Thoracic aorta (tissue), 2 donors: Measurements from ENCODE around the gene PREX1. TPM values are rescaled to one million over a fixed set of nuclear protein-coding genes. Genes with fewer than 3 reads are reported as not detected.

Experiments used
- ATAC-seq: fragments of 150-250 bp; one replicate; pipeline ENCODE4 v1.8.0; 2017; ENCODE audit warnings: low read depth; ENCODE audit not compliant: insufficient number of reproducible peaks, low FRiP score
- DNase-seq: peaks from one replicate; pipeline ENCODE4 v3.0.0-alpha.2; 2020; ENCODE audit warnings: low spot score
- H3K27ac ChIP-seq, 2 donors: fragments of 200-600 bp; sonication (generic); 1 replicate in 1 of 2; 2 replicates in 1 of 2; pipeline ENCODE4 v1.5.1; 2016; ENCODE audit warnings: mild to moderate bottlenecking in 2 of 2, moderate library complexity in 2 of 2
- H3K27me3 ChIP-seq: fragments of 200-600 bp; sonication (generic); replicated peaks from 2 replicates; pipeline ENCODE4 v1.6.0; 2016; ENCODE audit warnings: mild to moderate bottlenecking; ENCODE audit not compliant: insufficient read depth
- H3K36me3 ChIP-seq: fragments of 200-600 bp; sonication (generic); one replicate; pipeline ENCODE4 v1.5.1; 2016
- H3K4me1 ChIP-seq, 2 donors: fragments of 200-600 bp; sonication (generic); 1 replicate in 1 of 2; 2 replicates in 1 of 2; pipeline versions ENCODE4 v1.5.1 to v1.6.0; 2016; ENCODE audit warnings: low read depth in 2 of 2, mild to moderate bottlenecking in 1 of 2; ENCODE audit not compliant: control insufficient read depth in 1 of 2
- H3K4me3 ChIP-seq: fragments of 200-600 bp; sonication (generic); 2 replicates; pipeline ENCODE4 v1.5.1; 2016; ENCODE audit warnings: mild to moderate bottlenecking
- H3K9me3 ChIP-seq: fragments of 200-600 bp; sonication (generic); 2 replicates; pipeline ENCODE4 v1.5.1; 2016
- CTCF ChIP-seq: fragments of 200-600 bp; sonication (generic); IDR thresholded peaks from one replicate; pipeline ENCODE4 v1.5.1; 2019; ENCODE audit warnings: antibody characterized with exemption
- total RNA-seq, 2 donors: library from RNA; depleted of rRNA; stranded (reverse); fragments of >200 nt; gene quantifications; one replicate each; pipeline versions ENCODE4 v1.1.0 to v1.2.3, GENCODE V29; 2016

PREX1 gene
- total RNA-seq, 2 donors from 2014 or later, result 94.6 to 101 TPM

- no peaks in the 10 kb centered on the region for H3K27me3 ChIP-seq
- H3K9me3 ChIP-seq, result no peaks in the 10 kb centered on the region
- TF ChIP-seq CTCF, result no peak
- H3K27ac ChIP-seq, result no peak overlapping the region
- no peak overlapping the region for H3K4me3 ChIP-seq
- DNase-seq, result no peak
- H3K4me1 ChIP-seq, result peaks cover 5 to 20% of the 10 kb centered on the region in 2 donors
- no peak for ATAC-seq
- no peaks in the 10 kb centered on the region for H3K36me3 ChIP-seq
Observed at GRCh38 chr20:48754292-48754691, 73.5 kb downstream of the PREX1 start.

- Histone ChIP-seq H3K4me1 (peaks cover 5 to 20% of the 10 kb centered on the region in 2 donors), H3K27ac (no peak overlapping the region), H3K9me3 (no peaks in the 10 kb centered on the region), H3K27me3 (no peaks in the 10 kb centered on the region), H3K4me3 (no peak overlapping the region), H3K36me3 (no peaks in the 10 kb centered on the region)
- ATAC-seq (no peak), DNase-seq (no peak)
- no peak for TF ChIP-seq CTCF
Observed at GRCh38 chr20:48752963-48753362, 74.8 kb downstream of the PREX1 start.

GRCh38 chr20:48751871-48752270, 75.9 kb downstream of the PREX1 start:
- Histone ChIP-seq H3K4me3 (no peak overlapping the region), H3K27ac (no peak overlapping the region), H3K4me1 (peaks cover 5 to 20% of the 10 kb centered on the region in 2 donors), H3K36me3 (no peaks in the 10 kb centered on the region), H3K27me3 (no peaks in the 10 kb centered on the region), H3K9me3 (no peaks in the 10 kb centered on the region)
- TF ChIP-seq CTCF, result no peak
- DNase-seq, result no peak
- ATAC-seq, result no peak

- Histone ChIP-seq H3K4me3 (no peak overlapping the region), H3K9me3 (no peaks in the 10 kb centered on the region), H3K36me3 (no peaks in the 10 kb centered on the region), H3K27ac (no peak overlapping the region), H3K27me3 (no peaks in the 10 kb centered on the region), H3K4me1 (peaks cover under 1 to 13% of the 10 kb centered on the region in 2 donors)
- TF ChIP-seq CTCF, result no peak
- DNase-seq (no peak), ATAC-seq (no peak)
Observed at GRCh38 chr20:48750941-48751635, 76.7 kb downstream of the PREX1 start.

- DNase-seq (no peak), ATAC-seq (no peak)
- Histone ChIP-seq H3K9me3 (no peaks in the 10 kb centered on the region), H3K27ac (no peak overlapping the region), H3K4me3 (no peak overlapping the region), H3K36me3 (no peaks in the 10 kb centered on the region), H3K27me3 (no peaks in the 10 kb centered on the region), H3K4me1 (peaks cover 0 to 8% of the 10 kb centered on the region in 2 donors)
- no peak for TF ChIP-seq CTCF
Observed at GRCh38 chr20:48750376-48750775, 77.4 kb downstream of the PREX1 start.
